RCC 7860 (cell line): ENCODE data around the gene MRPL16.
"Not testable (repeated sequence)": the region's sequence is repeated elsewhere in the genome, so short reads cannot be mapped to it uniquely, and the experiment has no call there.

Experiments
- DNase-seq: peaks from one replicate; pipeline ENCODE4 v3.0.0-alpha.2; 2015; ENCODE audit warnings: low spot score
- FAIRE-seq: peaks from 2 replicates; lab custom pipeline; 2012; peaks lifted over from hg19 to GRCh38; lab: Jason Lieb, UNC

Gene MRPL16

DNA sequence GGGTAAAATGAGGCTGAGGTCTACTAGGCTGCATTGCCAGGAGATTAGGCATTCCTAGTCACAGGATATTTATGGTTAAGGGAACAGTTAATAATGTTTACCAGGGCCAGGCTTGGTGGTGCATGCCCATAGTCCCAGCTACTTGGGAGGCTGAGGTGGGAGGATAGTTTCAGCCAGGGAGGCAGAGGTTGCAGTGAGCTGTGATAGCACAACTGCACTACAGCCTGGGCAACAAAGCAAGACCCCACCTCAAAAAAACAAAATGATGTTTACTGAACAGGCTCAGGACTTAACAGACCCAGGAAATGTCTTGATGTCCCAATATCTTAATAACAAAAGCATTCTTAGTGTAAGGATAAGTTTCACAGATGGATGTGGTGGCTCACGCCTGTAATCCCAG is 2.8 kb upstream of the MRPL16 start:
- FAIRE-seq (no peak), DNase-seq (no peak)

DNA sequence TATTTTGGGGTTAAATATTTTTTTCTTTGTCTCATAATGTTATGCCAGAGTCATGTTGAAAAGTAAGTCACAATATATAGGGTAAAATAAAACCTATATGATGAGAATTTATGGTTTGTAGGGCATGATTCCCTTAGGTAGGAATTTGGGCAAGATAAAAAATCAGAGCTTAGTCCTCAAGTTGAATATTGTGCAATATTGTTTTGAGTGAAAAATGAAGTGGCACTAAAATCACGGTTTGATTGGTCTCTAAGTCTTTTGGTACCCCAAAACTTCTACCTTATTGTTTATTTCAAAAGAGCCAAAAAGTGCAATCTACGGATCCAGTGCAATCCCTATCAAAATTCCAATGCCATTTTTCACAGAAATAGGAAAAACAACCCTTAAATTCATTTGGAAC is 1.6 kb upstream of the MRPL16 start:
- FAIRE-seq: no peak
- no peak for DNase-seq

DNA sequence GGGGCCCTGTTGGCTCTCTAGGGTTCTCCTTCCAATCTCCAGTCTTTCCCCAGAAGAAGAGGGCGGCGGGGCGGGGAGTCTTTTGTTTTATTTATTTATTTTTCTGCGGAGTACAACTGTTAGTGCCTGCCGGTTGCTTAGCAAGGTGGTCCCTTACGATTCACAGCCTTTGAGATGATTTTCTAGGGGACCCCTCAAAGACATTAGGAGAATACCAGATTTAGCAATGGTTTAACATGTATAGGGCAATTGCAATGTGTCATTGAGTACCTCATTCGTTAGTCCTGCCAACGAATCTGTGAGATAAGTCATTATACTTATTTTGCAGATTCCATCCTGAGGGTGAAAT is 307 bp upstream of the MRPL16 start:
- FAIRE-seq (no peak), DNase-seq (no peak)

DNA sequence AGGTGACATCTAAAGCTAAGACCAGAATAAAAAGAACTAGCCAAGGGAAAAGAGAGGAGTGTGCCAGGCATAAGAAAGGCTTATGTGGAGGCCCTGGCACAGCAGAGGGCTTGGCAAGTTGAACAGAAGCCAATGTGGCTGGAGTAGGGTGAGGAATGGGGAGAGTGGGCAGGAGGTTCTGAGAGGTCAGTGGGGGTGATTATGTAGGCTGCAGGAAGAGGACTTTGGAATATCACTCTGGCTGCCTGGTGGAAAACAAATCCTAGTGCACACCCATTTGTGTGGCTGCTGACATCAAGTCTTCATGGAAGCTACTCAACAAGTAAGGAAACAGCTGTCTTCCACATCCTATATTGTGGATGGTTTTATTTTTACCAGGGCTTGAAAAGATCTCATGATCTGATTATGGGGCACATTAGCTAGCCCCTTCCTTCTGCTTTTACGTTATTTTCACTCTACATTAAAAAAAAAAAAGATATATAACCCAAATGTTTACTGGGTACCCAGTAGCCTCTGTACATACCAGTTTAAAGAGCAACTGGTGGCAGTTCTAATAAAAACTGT is 3.4 kb downstream of the MRPL16 start:
- no peak for FAIRE-seq
- DNase-seq: no peak

DNA sequence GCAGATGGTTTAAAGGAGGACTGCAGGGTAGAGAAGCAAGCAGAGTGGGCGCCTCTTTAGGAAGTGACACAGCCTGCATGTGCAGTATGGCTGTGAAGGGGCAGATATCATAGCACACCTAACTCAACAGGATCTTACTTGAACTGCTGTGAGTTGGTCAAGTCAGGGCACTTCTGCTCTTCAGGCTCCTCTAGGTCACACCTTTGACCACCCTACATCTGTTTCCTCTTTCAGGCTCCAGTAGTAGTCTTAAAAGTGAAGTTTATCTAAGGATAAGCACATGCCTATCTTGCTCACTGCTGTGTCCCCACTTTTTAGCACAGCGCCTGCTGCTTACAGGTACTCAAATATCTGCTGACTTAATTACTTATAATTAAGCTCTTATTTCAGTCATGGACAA is 6.5 kb downstream of the MRPL16 start:
- DNase-seq (no peak), FAIRE-seq (no peak)

DNA sequence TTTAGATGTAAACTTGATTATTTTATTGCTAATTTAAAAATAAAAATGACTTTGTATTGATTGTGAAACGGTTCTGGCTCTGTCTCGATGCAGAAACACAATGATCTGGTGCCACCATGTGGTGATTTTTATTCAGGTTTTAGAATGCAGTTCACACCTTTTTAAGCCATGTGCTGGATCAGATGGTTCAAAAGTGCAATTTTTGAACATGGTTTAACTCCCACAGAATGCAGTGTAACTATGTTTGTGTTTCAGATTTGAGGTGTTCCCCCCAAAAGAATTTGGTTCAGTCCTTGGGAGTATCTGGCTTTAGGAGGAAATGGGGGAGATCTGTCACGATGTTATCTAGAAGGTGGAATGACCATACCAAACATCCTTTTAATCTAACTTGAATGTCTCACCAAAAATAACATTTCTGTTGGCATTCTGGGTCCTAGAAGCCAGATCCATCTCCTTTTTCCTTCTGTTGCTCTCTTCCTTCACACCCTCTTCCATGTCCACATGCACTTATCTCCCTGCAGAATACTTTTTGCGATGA is 7.9 kb downstream of the MRPL16 start:
- peak; percentile 37 for DNase-seq
- peak; percentile 53 for FAIRE-seq

DNA sequence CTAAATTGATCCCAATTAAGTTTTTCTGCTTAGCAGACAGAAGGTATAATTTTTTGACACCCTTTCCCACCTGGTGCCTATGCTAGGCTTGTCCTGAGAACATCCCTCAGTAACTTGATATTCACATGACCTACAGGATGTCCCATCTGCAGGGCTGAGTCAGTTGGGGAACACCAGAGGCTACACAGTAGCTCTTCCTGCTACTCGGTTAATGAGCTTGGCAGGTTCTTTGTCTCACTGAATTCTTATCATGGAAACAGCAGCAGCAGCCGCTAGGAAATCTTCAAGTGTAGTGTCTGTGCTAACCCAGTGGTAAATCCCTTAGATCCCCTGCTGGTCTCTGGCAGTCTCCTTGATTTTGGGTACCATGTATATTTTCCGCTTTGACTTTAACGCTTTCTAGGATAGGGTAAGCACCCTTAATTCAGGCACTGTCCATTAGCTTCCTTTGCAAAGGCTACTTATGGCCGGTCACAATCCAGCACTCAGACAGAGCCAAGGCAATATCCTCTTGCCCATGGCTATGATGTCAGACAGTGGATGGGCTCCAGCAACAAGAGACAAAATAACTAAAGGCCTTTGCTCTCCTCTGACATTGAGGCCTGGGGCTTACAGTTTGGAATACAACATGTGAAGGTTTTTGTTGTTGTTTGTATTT is 8.5 kb downstream of the MRPL16 start:
- FAIRE-seq: no peak

DNA sequence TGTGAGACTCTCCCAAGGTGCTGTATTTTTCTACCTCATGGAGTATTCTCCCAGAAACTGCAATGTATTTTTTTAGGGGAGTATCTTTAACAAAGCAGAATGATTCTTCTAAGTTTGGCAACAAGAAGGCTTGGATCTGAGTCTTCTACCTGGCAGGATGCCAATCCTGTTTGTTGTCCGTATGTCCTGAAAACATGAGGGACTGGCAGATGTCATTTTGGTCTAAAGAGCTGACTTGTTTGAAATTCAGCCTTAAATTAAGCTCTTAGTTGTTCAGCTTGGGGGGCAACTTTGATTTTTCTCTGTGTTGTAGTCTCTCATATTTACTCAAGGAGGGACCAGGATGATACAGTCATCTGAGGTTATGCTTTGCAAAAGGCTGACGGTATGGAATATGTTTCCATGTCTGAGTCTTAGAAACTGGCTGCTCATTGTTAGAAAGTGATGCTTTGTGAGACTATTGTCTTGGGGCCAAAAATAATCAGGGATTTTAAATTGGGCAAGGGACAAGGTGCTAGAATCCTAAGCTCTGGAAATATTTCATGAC is 9.3 kb downstream of the MRPL16 start:
- no peak for FAIRE-seq
- DNase-seq: no peak

More for the DNA sequence above, 8.5 kb downstream of the MRPL16 start:
- DNase-seq: no peak

DNA sequence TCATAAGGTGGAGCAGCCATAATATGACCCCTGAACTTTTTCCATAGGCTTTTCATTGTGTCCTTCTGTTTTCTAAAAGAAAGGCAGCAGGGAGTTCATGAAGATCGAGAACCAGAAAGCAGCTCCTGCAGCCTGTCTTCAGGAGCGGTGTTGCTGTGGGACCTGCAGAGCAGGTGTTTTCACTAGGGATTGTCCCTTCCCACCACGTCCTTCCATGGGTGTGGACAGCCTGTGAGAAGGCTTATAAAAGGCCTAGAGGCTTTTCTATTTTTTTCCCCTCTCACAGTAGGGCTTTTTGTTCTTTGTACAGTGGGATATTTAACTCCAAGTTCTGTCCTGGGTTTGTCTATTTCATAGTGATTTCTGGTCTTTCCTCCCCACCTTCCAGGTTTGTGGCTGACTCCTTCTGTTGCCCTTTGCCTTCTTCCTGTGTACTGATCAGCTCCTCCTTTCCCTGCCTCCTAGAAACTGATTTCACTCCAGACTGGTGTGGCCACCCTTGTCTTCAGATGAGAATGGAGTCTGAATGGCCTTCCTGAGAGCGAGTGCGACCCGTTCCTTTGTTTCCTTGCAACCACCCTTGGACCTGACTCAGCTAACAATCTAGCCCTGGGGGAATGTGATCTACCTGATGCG is 10.1 kb downstream of the MRPL16 start:
- DNase-seq (no peak), FAIRE-seq (no peak)

DNA sequence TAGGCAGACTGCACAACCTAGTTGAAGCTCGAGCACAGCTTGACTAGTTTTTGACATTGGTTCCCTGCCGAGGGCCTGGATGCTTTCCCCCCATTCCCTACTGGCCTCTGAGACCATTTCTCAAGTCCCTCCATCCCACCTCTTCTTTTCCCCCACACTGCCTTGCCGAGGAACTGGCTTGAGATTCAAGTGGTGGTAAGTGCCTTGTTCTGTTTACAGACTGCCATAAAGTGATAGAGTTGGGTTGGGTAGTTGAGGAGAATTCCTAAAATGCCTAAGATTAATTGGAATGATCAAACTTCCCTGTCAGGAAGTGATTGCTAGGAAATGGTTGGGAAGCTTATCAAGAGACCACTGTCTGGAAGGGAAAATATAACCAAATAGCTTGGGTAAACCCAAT is 16.2 kb downstream of the MRPL16 start:
- DNase-seq (no peak), FAIRE-seq (no peak)

DNA sequence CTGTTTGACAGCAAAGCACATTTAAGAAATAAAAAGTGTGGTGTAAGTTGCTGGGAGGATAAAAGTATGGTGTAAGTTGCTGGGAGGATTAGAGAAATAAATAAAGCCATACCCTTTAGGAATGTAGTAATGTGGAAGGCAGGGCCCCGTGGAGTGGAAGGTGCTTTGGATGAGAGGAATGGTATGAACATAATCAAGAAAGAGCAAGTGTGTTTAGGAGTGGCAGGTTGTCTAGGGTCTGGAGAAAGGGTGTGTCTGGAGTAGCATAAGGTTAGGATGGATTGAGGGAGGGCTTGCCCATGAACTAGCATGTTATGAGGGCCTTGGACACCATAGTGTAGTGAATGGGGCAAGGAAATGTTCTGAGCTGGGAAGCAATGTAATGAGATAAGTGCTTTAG is 18.1 kb downstream of the MRPL16 start:
- FAIRE-seq (no peak), DNase-seq (no peak)

DNA sequence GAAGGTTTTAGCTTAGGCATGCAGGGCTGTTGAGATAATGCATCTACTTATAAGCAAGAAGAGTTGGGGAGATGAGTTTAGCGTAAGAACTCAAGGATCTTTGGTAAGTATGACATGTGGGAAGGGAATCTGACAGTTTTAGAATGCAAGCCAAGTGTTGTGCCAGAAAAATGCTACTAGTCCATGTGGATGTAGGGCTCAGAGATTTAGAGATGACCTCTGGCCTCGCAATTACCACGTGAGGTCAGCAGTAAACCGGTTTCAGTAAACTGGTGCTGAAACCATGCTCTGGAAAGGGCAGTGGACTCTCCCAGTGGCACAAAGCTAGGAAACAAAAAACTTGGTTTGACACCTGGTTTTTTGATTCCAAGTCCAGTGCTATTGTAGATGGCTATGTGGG is 18.9 kb downstream of the MRPL16 start:
- DNase-seq: no peak
- no peak for FAIRE-seq

DNA sequence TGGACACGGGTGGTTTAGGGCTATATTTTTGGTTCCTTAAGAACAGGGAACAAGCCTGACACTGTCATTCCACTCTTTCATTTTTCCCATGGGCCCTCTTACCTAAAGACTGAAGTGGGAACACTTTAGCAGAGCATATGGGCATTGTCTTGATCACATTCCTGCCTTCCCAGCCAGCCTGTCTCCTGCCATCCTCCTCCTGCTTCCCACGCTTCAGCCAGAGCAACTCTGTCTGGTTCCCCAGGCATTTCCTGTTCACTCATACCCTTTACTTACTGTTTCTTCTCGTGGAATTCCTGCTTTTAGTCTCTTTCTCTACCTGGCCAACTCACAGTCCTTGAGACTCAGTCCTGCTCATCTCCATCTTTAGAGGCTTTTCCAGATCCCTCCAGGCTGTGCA is 22.8 kb downstream of the MRPL16 start:
- peak; percentile 7 for DNase-seq

DNA sequence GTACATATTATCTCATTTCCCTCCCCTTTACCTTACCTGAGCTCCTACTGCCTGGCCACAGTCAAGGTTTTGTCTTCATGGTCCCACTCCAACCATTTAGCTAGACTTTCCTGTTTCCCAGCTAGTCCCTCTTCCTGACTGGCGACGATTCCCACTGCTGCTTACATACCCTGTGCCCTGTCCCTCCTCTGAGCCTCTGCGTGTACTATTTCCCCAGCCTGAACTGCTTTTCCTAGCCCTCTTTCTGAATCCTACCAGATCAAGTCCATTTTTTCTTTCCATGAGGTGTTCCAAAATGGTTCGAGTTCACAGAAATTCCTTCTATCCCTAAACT is 23.4 kb downstream of the MRPL16 start:
- FAIRE-seq (no peak), DNase-seq (no peak)

More for the DNA sequence above, 22.8 kb downstream of the MRPL16 start:
- FAIRE-seq: no peak

DNA sequence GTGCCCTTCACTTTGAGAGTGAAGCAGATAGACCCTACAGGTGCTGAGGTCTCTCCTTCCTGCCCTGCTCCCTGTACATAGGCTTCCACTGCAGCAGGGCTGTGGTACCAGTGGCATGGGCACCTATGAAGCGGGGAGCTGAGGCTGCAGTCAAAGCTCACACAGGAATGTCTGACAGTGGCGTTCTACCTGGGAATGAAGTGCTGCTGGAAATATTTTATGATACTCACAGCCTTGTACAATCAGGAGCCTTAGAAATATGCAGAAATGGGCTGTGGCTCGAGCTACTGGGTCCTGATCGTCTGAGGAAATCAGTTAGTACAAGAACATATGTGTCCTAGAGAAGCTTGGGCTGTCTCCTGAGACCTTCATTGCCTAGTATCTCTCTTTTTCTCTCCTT is 24.8 kb downstream of the MRPL16 start:
- FAIRE-seq (no peak), DNase-seq (no peak)

DNA sequence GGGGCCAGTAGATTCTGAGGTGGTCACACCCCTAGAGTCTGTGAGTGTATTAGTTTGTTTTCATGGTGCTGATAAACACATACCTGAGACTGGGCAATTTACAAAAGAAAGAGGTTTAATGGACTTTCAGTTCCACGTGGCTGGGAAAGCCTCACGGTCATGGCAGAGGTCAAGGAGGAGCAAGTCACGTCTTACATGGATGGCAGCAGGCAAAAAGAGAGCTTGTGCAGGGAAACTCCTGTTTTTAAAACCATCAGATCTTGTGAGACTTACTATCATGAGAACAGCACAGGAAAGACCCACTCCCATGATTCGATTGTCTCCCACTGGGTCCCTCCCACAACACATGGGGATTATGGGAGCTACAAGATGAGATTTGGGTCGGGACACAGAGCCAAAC is 26.1 kb downstream of the MRPL16 start:
- not testable (repeated sequence) for FAIRE-seq, DNase-seq

DNA sequence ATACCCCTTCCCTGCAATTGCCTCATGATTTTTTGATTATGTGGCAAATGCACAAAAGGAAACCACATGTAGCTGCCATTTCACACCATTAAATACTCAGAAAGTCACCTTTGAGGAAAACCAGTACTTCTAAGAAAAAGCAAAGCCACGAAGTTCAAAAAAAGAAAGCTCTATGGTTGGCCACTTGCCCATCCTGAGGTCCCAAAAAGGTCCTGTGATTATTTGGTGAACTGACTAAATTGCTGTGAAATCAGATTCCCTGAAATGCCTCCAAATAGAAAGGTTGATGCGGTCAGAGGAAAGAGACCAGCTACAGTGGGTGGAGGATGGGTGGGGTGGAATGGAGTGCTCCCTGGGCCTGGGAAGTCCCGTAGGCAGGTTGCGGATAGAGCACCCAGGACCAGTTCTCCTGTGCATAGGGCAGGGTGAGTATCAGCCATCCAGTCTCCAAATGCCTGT is 26.9 kb downstream of the MRPL16 start:
- FAIRE-seq (no peak), DNase-seq (no peak)

DNA sequence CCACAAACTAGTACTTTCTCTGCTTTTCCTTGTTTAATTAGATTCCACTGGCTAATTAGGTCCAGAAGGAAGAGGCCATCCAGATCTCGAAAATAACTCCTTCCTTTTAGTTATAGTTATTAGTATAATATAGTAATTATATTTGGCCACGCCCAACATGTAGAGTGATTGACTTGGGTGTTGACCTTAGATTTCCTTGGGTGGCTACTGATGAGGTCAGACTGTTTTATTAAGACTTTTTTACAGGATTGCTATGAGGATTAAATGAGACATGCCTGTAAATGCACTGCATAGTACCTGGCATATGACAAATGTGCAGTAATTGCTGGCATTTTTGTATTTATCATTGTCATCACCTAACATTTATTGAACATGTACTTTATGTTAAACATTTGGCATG is 28.5 kb downstream of the MRPL16 start:
- no peak for DNase-seq
- no peak for FAIRE-seq

DNA sequence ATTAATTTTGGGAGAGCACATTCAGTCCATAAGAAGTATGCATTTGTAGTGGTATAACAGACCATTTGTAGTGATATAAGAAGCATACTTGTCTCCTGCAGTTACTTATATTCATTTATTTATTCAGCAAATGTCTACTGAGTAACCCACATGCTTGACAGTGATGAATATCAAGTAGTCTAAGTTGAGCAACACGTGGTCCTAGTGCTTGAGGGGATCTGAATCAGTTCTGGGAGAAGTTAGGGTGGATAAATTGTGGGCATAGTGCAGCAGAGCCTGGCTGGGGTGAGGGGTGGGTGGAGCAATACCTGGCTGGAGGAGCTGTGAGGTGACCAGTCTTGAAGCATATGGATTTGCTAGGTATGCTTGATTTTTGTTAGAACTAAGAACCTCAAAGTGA is 31.1 kb downstream of the MRPL16 start:
- FAIRE-seq (no peak), DNase-seq (no peak)

DNA sequence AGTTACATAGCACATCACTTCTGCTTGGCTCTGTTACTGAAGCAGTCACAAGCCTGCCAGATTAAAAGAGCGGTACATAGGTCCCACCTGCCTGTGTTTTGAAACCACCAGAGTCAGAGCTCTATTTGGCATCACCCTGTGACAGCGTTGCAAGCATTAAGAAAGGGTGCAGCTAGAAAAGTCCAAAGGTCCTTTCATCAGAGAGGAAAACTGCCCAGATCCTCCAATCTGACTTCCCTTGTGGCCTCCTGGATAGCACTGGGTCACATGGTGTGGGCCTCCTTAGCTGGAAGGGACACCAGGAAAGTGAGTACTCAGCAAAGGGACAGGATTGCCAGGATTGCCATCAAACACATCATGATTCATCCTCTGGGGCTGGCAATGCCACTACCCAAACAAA is 32.5 kb downstream of the MRPL16 start:
- no peak for FAIRE-seq
- DNase-seq: peak; percentile 15

DNA sequence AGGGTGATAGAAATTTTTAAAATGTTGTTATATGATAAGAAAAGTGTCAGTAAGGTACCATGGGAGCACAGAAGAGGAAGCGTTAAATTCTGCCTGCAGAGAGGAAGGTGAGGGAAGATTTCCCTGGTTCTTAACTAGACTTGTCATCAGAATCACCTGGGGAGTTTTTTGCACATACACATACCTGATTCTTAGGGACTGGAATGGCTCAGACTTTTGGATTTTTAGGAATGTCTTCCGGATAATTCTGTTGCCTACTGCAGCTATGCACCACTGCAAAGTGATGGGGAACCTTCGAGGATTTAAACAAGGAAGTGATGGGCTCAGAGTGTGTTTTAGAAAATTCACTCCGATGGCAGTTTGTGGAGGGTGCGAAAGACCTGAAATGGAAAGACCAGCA is 33.5 kb downstream of the MRPL16 start:
- no peak for DNase-seq
- no peak for FAIRE-seq
